ENCODE data around the gene FAM240A. TPM values are rescaled to one million over a fixed set of nuclear protein-coding genes. Genes with fewer than 3 reads are reported as not detected.

FAM240A gene
- total RNA-seq, 1 experiment from 2014 or later: not detected

DNA sequence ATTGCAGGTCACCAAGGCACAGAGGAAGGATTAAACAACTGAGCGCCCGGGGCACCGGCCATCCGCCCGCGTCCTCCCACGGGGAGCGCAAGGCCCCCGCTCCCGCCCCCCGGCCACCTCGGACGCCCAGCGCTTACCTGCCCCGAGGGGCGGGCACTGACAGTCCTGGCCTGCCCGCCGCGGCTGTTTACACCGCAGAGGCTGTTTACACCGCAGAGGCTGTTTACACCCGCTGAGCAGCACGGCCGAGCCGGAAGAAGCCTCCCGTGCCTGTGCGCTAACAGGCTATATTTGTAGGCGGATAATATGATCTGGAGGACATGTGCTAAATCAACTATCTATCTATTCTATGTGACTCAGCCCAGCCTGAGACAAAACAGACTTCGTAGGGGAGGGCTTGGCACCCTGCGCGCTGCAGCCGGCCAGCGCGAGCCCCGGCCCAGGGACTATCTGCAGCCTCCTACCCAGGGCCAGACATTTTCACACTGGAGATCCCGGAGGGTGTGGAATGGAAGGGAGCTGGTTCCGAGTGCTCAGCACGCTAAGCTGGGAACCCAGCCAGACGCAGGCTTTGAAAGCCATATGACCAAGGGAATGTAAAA, 46.2 kb upstream of the FAM240A start, which contains the start of gene LRRC2 (continued):
- TF ChIP-seq EGR1 (IDR thresholded peaks at IDR 0.05; ENCODE audit: low read depth): no peak
- TF ChIP-seq ZNF274 (IDR thresholded peaks at IDR 0.05; ENCODE audit: low read depth, low read length): no peak
- TF ChIP-seq CEBPB (IDR thresholded peaks at IDR 0.05; ENCODE audit: low read depth): no peak
- TF ChIP-seq RAD21 (IDR thresholded peaks at IDR 0.05; ENCODE audit: low read depth): no peak
- TF ChIP-seq, protein P1, sequence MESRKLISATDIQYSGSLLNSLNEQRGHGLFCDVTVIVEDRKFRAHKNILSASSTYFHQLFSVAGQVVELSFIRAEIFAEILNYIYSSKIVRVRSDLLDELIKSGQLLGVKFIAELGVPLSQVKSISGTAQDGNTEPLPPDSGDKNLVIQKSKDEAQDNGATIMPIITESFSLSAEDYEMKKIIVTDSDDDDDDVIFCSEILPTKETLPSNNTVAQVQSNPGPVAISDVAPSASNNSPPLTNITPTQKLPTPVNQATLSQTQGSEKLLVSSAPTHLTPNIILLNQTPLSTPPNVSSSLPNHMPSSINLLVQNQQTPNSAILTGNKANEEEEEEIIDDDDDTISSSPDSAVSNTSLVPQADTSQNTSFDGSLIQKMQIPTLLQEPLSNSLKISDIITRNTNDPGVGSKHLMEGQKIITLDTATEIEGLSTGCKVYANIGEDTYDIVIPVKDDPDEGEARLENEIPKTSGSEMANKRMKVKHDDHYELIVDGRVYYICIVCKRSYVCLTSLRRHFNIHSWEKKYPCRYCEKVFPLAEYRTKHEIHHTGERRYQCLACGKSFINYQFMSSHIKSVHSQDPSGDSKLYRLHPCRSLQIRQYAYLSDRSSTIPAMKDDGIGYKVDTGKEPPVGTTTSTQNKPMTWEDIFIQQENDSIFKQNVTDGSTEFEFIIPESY (IDR thresholded peaks at IDR 0.05; ENCODE audit: extremely low read depth, insufficient replicate concordance, low read length): no peak
- TF ChIP-seq SRF (IDR thresholded peaks at IDR 0.05; ENCODE audit: low read depth): no peak
- TF ChIP-seq POLR2A (IDR thresholded peaks at IDR 0.05; ENCODE audit: borderline replicate concordance, extremely low read depth, insufficient read depth, insufficient read length): no peak

DNA sequence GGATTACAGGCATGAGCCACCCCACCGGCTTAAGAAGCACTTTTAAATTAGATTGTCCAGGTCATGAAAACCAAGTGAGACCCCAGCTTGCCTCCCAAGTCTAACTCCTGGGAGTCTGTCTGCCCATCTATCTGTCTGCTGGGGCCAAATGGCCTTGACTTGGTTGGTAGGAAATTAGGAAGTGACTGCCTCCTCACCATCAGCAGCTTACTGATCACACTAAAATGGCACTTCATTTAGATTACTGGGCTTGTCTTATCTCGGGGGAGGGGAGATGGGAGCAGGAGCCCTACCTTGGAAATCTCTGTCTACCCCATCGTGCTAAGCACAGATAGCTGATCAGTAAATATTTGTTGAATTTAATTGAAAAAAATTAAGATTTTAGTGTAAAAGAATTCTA, 40.6 kb upstream of the FAM240A start:
- BruUV-seq (replicated peaks): no TSS peak
- POLR2A ChIA-PET: no interaction called here
- ATAC-seq (no peak), DNase-seq (ENCODE audit: low read depth, low spot score) (no peak)
- Histone ChIP-seq H3K9me2 (ENCODE audit: insufficient read depth) (no peaks in the 10 kb centered on the region), H3K27ac (ENCODE audit: low read depth, low read length) (no peak overlapping the region), H3K4me2 (ENCODE audit: low read length) (no peak overlapping the region), H3K4me3 (replicated peaks in 1 of 2; ENCODE audit: low read depth in 1 of 2, low read length in 2 of 2) (no peak overlapping the region), H3K36me3 (ENCODE audit: control insufficient read depth in 1 of 2, insufficient read depth in 2 of 2, low read length in 2 of 2) (no peaks in the 10 kb centered on the region), H3K4me1 (ENCODE audit: control insufficient read depth in 1 of 2, insufficient read depth in 2 of 2, low read length in 2 of 2) (no peaks in the 10 kb centered on the region), H4K20me1 (ENCODE audit: insufficient read depth) (no peaks in the 10 kb centered on the region), H3K27me3 (ENCODE audit: insufficient read depth, low read length) (no peaks in the 10 kb centered on the region), H3K9me3 (ENCODE audit: control insufficient read depth in 1 of 2, insufficient read depth in 1 of 2, low read depth in 1 of 2, low read length in 2 of 2) (no peaks in the 10 kb centered on the region), H2AFZ (ENCODE audit: low read depth, low read length, poor library complexity, severe bottlenecking) (no peak overlapping the region), H3K9ac (ENCODE audit: low read length) (no peak overlapping the region), H3K79me2 (ENCODE audit: insufficient read depth, low read length) (no peaks in the 10 kb centered on the region)
- intact Hi-C loops (cut with micrococcal nuclease): no loop called here
- RAD21 ChIA-PET (ENCODE audit: low non-redundant PET in 1 of 2, low total read pairs in 2 of 2, uncharacterized antibody in 2 of 2, unreplicated experiment in 2 of 2): no interaction called here
- no peak for TF ChIP-seq RAD21 (IDR thresholded peaks at IDR 0.05; ENCODE audit: low read depth)
- no peak for TF ChIP-seq ELF1 (IDR thresholded peaks at IDR 0.05; ENCODE audit: borderline replicate concordance, low read depth)
- TF ChIP-seq, protein P2, sequence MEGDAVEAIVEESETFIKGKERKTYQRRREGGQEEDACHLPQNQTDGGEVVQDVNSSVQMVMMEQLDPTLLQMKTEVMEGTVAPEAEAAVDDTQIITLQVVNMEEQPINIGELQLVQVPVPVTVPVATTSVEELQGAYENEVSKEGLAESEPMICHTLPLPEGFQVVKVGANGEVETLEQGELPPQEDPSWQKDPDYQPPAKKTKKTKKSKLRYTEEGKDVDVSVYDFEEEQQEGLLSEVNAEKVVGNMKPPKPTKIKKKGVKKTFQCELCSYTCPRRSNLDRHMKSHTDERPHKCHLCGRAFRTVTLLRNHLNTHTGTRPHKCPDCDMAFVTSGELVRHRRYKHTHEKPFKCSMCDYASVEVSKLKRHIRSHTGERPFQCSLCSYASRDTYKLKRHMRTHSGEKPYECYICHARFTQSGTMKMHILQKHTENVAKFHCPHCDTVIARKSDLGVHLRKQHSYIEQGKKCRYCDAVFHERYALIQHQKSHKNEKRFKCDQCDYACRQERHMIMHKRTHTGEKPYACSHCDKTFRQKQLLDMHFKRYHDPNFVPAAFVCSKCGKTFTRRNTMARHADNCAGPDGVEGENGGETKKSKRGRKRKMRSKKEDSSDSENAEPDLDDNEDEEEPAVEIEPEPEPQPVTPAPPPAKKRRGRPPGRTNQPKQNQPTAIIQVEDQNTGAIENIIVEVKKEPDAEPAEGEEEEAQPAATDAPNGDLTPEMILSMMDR (IDR thresholded peaks at IDR 0.05 in 2 of 3, conservative IDR thresholded peaks at IDR 0.05 in 1 of 3; ENCODE audit: borderline replicate concordance in 1 of 3, insufficient read depth in 1 of 3, low read depth in 2 of 3, low read length in 2 of 3): no peak
- TF ChIP-seq, protein P1 (IDR thresholded peaks at IDR 0.05; ENCODE audit: extremely low read depth, insufficient replicate concordance, low read length): no peak
- no peak for TF ChIP-seq POLR2A (IDR thresholded peaks at IDR 0.05; ENCODE audit: borderline replicate concordance, extremely low read depth, insufficient read depth, insufficient read length)
- no peak for TF ChIP-seq CEBPB (IDR thresholded peaks at IDR 0.05; ENCODE audit: low read depth)
- no peak for TF ChIP-seq EGR1 (IDR thresholded peaks at IDR 0.05; ENCODE audit: low read depth)
- CTCF ChIA-PET: interaction anchor here (1.1 to 1.5 kb wide), 2 partner anchors 13 to 83 kb away, joined by 3 to 6 read pairs; no protein-coding TSS in a partner anchor
